Fibroblast of villous mesenchyme (primary cell): Measurements from ENCODE around the gene SLC25A34. TPM values are rescaled to one million over a fixed set of nuclear protein-coding genes. Genes with fewer than 3 reads are reported as not detected.

Source experiments
- DNase-seq: peaks from one replicate; pipeline ENCODE4 v3.0.0-alpha.2; 2010; ENCODE audit warnings: low read depth
- H3K4me3 ChIP-seq: 2 replicates; pipeline ENCODE4 v1.5.1; 2011; ENCODE audit warnings: low read depth, mild to moderate bottlenecking, low read length
- CTCF ChIP-seq: IDR thresholded peaks from 2 replicates; pipeline ENCODE4 v1.5.1; 2012; ENCODE audit warnings: low read depth, mild to moderate bottlenecking, low read length; ENCODE audit not compliant: insufficient read depth
- total RNA-seq: library from RNA; depleted of rRNA; stranded (reverse); fragments of >200 nt; gene quantifications from 2 replicates; pipeline ENCODE4 v1.2.3, GENCODE V29; 2012

SLC25A34 gene
- total RNA-seq, 1 donor: 0.43 TPM

DNA sequence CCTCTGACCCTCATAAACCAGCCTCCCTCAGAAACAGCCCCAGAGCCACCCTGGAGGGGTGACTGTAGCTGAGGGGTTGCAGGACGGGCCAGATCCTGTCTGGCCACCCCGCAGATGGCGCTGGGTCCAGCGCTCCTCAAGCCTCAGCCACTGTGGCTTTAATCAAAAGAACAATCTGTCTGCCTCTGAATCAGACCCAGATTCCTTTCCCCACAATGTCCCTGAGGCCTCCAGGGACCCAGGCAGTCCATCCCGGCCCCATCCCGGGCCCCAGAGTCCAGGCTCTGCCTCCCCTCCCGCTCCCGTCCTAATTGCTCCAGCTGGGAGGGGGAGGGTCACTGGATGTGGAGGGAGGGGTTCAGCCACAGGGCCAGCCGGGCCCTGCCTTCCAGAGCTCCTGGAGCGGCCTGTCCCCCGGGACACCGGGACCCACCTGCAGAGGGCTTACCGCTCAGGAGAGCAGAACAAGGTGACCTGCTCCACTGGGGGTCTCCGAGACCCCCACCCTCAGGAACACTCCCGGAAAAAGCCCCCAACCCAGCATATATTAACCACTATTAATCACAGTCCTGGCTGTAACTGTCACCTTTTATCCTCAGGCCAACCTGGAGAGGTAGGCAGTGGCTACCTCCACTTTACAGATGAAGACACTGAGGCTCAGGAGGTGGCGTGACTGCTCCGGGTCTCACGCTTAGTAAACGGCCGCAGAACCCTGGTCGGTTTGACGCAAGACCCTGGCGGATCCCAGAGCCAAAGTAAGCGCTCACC lies 21.7 kb downstream of the SLC25A34 start:
- peak; percentile 55 for DNase-seq
- H3K4me3 ChIP-seq: peak overlapping the region; percentile 88
- no peak for TF ChIP-seq CTCF

DNA sequence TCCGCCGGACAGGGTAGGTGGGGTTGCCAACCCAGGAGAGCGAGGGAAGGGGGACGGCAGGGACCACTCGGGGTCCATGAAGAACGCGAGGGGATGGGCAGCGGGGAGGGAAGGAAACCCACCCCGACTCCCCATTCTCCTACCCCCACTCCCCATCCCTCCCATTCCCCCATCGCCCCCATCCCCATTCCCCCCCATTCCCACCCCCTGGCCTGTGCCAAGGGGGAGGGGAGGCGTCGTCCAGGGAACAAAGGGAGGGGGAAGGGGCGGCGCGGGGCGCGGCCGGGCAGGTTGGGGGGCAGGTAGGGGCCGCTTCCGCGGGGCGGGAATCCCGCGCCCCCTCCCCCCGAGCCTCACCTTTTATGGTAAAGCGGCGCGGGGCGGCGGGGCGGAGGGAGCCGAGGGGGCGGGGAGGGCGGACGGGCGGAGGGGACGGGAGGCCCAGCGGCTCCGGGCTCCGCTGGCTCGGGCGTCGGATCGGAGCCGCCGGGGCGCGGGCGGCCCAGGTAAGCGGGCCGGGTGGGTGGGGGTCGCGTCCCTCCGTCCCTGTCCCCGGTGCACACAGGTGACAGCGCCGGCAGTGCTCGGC lies 22.4 kb downstream of the SLC25A34 start, which contains the start of gene FBLIM1:
TSS of gene FBLIM1 (plus strand) at position 453 of the 589 bp plus-strand sequence. CDS start 6,189 bp downstream, outside the sequence.
- TF ChIP-seq CTCF: no peak
- DNase-seq: no peak
- peak within 1 kb of the TSS; percentile 88 for H3K4me3 ChIP-seq

DNA sequence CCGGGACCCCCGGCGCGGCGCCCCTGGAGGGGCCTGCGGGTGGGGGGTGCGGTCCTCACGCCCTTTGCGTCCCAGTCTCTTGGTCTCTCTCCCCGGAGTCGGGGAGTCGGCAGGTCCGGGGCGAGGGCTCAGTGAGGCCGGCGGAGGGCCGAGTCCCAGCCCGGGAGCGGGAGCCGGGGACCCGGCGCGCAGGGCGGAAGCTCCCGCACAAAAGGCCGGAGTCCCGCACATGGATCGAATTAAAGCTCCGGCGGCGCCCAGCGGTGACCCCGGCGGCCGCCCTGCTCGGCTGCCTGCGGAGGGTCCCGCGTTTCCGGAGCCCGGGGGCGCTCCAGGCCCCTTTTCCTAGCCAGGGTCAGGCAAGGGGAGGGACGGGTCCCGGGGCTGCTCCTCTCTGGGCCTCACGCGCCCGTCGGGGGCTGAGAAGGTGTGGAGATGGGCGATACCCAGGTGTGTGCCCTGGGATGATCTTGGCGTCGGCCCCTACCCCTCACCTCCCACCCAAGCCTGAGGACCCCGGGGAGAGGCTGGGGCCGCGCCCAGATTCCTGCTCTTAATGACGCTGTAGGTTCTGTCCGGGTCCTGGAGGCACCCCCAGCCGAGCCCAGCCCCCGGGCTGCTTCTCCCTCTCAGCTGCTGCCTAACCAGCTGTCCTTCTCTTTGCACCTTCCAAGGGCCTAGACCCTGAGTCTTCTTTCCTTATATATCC lies 23.0 kb downstream of the SLC25A34 start:
- peak; percentile 20 for DNase-seq
- peak overlapping the region; percentile 88 for H3K4me3 ChIP-seq
- no peak for TF ChIP-seq CTCF

- peak overlapping the region; percentile 88 for H3K4me3 ChIP-seq
- peak; percentile 2 for TF ChIP-seq CTCF
These were observed 24.6 kb downstream of the SLC25A34 start for GRCh38 chr1:15760520-15761211.

GRCh38 chr1:15761366-15762128 lies 25.5 kb downstream of the SLC25A34 start:
- TF ChIP-seq CTCF: no peak
- peak; percentile 67 for DNase-seq
- peak overlapping the region; percentile 88 for H3K4me3 ChIP-seq

More at GRCh38 chr1:15760520-15761211, 24.6 kb downstream of the SLC25A34 start:
- DNase-seq: peak; percentile 86

DNA sequence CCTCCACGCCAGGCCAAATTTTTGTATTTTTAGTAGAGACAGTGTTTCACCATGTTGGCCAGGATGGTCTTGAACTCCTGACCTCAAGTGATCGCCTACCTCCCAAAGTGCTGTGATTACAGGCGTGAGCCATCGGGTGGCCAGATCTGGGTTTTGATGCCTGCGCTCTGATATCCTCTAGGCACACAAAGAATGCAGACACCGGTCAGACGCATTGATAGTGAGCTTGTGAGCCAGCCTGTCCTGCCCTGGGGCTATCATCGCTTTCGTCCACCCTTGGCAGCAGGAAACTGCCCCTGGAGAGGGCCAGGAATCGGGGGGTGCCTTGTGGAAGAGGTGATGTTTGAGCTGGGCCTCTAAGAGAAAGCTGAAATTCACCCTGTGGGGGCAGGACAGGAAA lies 26.5 kb downstream of the SLC25A34 start:
- no peak overlapping the region for H3K4me3 ChIP-seq
- no peak for DNase-seq
- TF ChIP-seq CTCF: no peak
